Right lobe of liver (tissue), 6 donors: Measurements from ENCODE around the gene AP4E1. TPM values are rescaled to one million over a fixed set of nuclear protein-coding genes. Genes with fewer than 3 reads are reported as not detected.
A peak's percentile ranks its signal among the peaks of the same experiment; 100 is the strongest.

Source experiments
- ATAC-seq, 4 donors: fragments of 200-7000 bp; cut with Tn5 transposase; one replicate each; pipeline ENCODE4 v1.9.1; 2020; ENCODE audit warnings: mild to moderate bottlenecking in 4 of 4, moderate library complexity in 4 of 4
- DNase-seq, 3 donors: peaks; one replicate each; pipeline ENCODE4 v3.0.0-alpha.2; 2020
- H3K27ac ChIP-seq, 3 donors: fragments of 200-600 bp; one replicate each; pipeline ENCODE4 v1.8.0; 2022
- H3K27me3 ChIP-seq, 2 donors: fragments of 200-600 bp; one replicate each; pipeline ENCODE4 v1.8.0; 2022
- H3K36me3 ChIP-seq, 4 donors: fragments of 200-600 bp; sonication (generic) in 1 of 4; one replicate each; pipeline versions ENCODE4 v1.5.1 to v1.8.0; 2017 to 2022; ENCODE audit warnings: control low read depth in 1 of 4
- H3K4me1 ChIP-seq, 4 donors: fragments of 200-600 bp; sonication (generic) in 1 of 4; one replicate each; pipeline versions ENCODE4 v1.5.1 to v1.8.0; 2017 to 2022; ENCODE audit warnings: control low read depth in 1 of 4
- H3K4me3 ChIP-seq, 3 donors: fragments of 200-600 bp; one replicate each; pipeline ENCODE4 v1.8.0; 2022
- H3K9me3 ChIP-seq, 4 donors: fragments of 200-600 bp; sonication (generic) in 1 of 4; one replicate each; pipeline versions ENCODE4 v1.5.1 to v1.8.0; 2017 to 2022; ENCODE audit warnings: control low read depth in 1 of 4
- CTCF ChIP-seq, 4 donors: fragments of 200-600 bp in 3 of 4; fragments of 450-650 bp in 1 of 4; IDR thresholded peaks; one replicate each; pipeline versions ENCODE4 v1.5.1 to v1.8.0; 2016 to 2022; ENCODE audit warnings: antibody characterized with exemption in 4 of 4, mild to moderate bottlenecking in 2 of 4
- POLR2A ChIP-seq: fragments of 450-650 bp; IDR thresholded peaks from one replicate; pipeline ENCODE4 v1.6.1; 2017; ENCODE audit warnings: antibody characterized with exemption, mild to moderate bottlenecking
- WGBS: methylation state at CpG from one replicate; pipeline ENCODE4 v1.1.6; 2018; ENCODE audit warnings: low coverage, low lambda C conversion rate; ENCODE audit not compliant: insufficient coverage; ENCODE audit errors: missing lambda C conversion rate; 5-methylcytosine and 5-hydroxymethylcytosine counted together
- intact Hi-C, 2 donors: fragments of 100-400 bp; cut with DNase I; formaldehyde crosslinking; loops; one replicate each; pipeline versions ENCODE4 v1.11.2 to v1.14.1; 2022
- total RNA-seq, 6 experiments: library from RNA; depleted of rRNA in 2 of 6; stranded (reverse); fragments of >200 nt in 2 of 6; fragmentation: NEBNext Ultra II Directional in 3 of 6; extraction: Animal tissue kit (Norgen Biotek cat#: 25700) in 3 of 6; gene quantifications; one replicate each; pipeline versions ENCODE4 v1.1.0 to v1.2.4, GENCODE V29; 2016 to 2023
- donor health status: DM: no; HTN: yes; CAD: no.
- donor health status: DM: no; HTN: no; CAD: no.
- donor health status: DM: no; HTN: no; CAD: no.
- donor health status: DM: no; HTN: yes; CAD: no.
- donor health status: DM: no; HTN: yes; CAD: no.

AP4E1 gene
- total RNA-seq, 6 experiments from 2014 or later = 4.2 to 5.4 (median 5.0) TPM

- WGBS = 78% methylated on average over 2 of the region's 2 CpGs
- no peak for TF ChIP-seq POLR2A
- TF ChIP-seq CTCF (IDR thresholded peaks at IDR 0.05) = no peak
- H3K27me3 ChIP-seq = no peaks in the 10 kb centered on the region
- DNase-seq (no peak), ATAC-seq (no peak)
- intact Hi-C loops = no loop called here
- peaks cover 0 to 19% (median 7%) of the 10 kb centered on the region in 4 donors for H3K4me1 ChIP-seq
- H3K9me3 ChIP-seq = no peaks in the 10 kb centered on the region
- H3K27ac ChIP-seq = no peak overlapping the region
- H3K4me3 ChIP-seq = no peak overlapping the region
- no peaks in the 10 kb centered on the region for H3K36me3 ChIP-seq
Observed at GRCh38 chr15:50880651-50881114, 27.8 kb upstream of the AP4E1 start.

DNA sequence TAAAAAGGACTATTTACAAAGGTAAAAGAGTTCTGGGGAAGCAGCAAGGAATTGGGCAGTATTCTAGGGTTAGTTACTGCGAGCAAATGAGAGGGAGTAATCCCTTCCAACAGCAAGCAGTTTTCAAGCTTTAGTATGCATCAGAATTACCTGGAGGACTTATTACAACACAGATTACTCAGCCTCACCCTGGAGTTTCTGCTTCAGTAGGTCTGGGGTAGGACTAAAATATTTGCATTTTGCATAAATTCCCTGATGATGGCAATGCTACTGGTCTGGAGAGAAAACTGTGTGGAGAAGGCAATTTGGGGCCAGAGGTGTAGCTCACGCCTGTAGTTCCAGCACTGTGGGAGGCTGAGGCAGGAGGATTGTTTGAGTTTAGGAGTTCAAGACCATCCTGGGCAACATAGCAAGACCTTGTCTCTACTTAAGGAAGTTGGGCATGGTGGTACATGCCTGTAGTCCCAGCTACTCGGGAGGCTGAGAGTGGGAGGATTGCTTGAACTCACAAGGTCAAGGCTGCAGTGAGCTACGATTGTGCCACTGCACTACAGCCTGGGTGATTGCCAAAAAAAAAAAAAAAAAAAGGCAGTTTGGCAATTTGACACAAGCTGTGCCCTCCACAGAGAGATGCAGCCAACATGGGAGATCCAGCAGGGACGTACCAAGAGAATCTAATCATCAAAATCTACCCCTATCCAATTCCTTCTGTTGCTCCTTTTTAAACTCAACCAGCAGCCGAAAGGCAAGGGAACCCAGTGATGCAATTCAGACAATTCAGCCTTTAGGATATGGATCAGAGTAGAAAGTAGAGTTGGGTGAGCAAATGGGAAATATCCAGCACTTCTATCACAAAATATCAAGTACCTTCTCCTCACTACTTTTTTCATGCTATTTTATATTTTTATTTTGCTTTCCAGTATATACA is 27.1 kb upstream of the AP4E1 start:
- no peak overlapping the region for H3K27ac ChIP-seq
- DNase-seq (no peak), ATAC-seq (peak in 1 of 4 donors; percentile 3)

GRCh38 chr15:50883903-50884302 is 24.6 kb upstream of the AP4E1 start:
- no peak overlapping the region for H3K4me3 ChIP-seq
- intact Hi-C loops = no loop called here
- H3K27ac ChIP-seq = no peak overlapping the region
- H3K36me3 ChIP-seq = no peaks in the 10 kb centered on the region
- no peak for TF ChIP-seq POLR2A
- TF ChIP-seq CTCF (IDR thresholded peaks at IDR 0.05) = no peak
- DNase-seq (no peak), ATAC-seq (no peak)
- 44% methylated on average over 1 of the region's 2 CpGs for WGBS
- H3K9me3 ChIP-seq = no peaks in the 10 kb centered on the region
- H3K4me1 ChIP-seq = peaks cover 0 to 14% (median 4%) of the 10 kb centered on the region in 4 donors
- no peaks in the 10 kb centered on the region for H3K27me3 ChIP-seq

More for the DNA sequence above, 27.1 kb upstream of the AP4E1 start:
- TF ChIP-seq POLR2A = no peak
- no peak for TF ChIP-seq CTCF (IDR thresholded peaks at IDR 0.05)
- H3K27me3 ChIP-seq = no peaks in the 10 kb centered on the region
- intact Hi-C loops = no loop called here
- no peaks in the 10 kb centered on the region for H3K36me3 ChIP-seq
- peaks cover 0 to 16% (median 7%) of the 10 kb centered on the region in 4 donors for H3K4me1 ChIP-seq
- WGBS = 36% methylated on average over 6 of the region's 6 CpGs
- H3K4me3 ChIP-seq = no peak overlapping the region
- no peaks in the 10 kb centered on the region for H3K9me3 ChIP-seq

DNA sequence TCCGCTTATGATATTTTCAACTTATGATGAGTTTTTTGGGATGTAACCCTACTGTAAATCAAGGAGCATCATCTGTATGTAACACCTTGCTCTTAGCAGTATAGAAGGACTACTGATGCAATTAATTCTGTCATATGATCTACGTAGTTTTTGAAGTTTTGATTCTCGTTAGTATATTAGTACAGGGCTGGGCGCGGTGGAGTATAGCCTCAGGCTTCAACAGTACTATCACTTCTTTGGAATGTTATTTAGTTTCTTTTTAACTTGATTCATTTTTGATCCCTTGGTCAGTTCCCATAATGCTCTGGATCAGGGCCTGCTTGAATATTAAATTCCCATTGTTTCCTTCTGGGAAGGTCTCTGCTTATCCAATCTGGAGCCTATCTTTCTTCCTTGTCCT is 23.9 kb upstream of the AP4E1 start:
- 90% methylated on average over 5 of the region's 5 CpGs for WGBS
- Histone ChIP-seq H3K4me3 (no peak overlapping the region), H3K4me1 (peaks cover 0 to 14% (median 4%) of the 10 kb centered on the region in 4 donors), H3K36me3 (no peaks in the 10 kb centered on the region), H3K27me3 (no peaks in the 10 kb centered on the region), H3K27ac (peak overlapping the region in 2 of 3 donors; percentile 40 to 74), H3K9me3 (no peaks in the 10 kb centered on the region)
- intact Hi-C loops = no loop called here
- DNase-seq (no peak), ATAC-seq (no peak)
- no peak for TF ChIP-seq CTCF (IDR thresholded peaks at IDR 0.05)
- no peak for TF ChIP-seq POLR2A
